ENCODE data around the gene CASK.

DNA sequence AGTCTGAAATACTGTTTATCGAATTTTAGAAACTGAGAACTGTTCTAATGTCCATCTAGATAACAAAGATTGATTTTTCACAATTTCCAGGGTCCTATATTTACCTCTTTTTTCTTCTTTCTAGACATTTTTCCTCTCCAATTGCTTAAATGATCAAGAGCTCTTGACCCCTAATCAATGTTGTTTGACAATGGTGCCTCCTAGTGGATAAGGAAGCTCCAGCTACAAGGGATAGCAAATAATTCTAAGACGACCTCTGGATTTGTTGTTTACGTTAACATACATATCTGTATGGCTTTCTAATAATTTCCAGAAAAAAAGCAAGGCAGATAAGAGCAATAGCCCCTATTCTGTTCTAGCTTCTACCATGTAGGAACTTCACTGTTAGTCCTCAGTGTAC, 163.5 kb downstream of the CASK start:
- TF ChIP-seq POLR2A (IDR thresholded peaks at IDR 0.05; ENCODE audit: low read length) = no peak
- no peak for TF ChIP-seq GATA1 (IDR thresholded peaks at IDR 0.05; ENCODE audit: low read depth, low read length)

Data from erythroblast (primary cell).